ENCODE data around the gene VCAM1. TPM values are rescaled to one million over a fixed set of nuclear protein-coding genes. Genes with fewer than 3 reads are reported as not detected.

The VCAM1 gene
- polyA plus RNA-seq, 1 donor from 2014 or later, result not detected

GRCh38 chr1:100736746-100737145, 17.2 kb downstream of the VCAM1 start:
- Mint-ChIP-seq H3K9me3 (no peaks in the 10 kb centered on the region), H3K27ac (no peak overlapping the region), H3K4me3 (no peak overlapping the region), H3K36me3 (peaks cover 1% of the 10 kb centered on the region), H3K4me1 (peaks cover 0 to 3% (median 0%) of the 10 kb centered on the region in 3 donors), H3K27me3 (no peaks in the 10 kb centered on the region)

- peaks cover 0 to 2% (median 1%) of the 10 kb centered on the region in 3 donors for H3K9me3 Mint-ChIP-seq
These were observed 27.0 kb downstream of the VCAM1 start for GRCh38 chr1:100746542-100746932.

GRCh38 chr1:100747771-100748170, 28.2 kb downstream of the VCAM1 start:
- Mint-ChIP-seq H3K4me1 (peaks cover 0 to 1% (median 0%) of the 10 kb centered on the region in 3 donors), H3K36me3 (no peaks in the 10 kb centered on the region), H3K4me3 (no peak overlapping the region), H3K27ac (no peak overlapping the region), H3K27me3 (peaks cover 1% of the 10 kb centered on the region), H3K9me3 (peaks cover 0 to 2% (median 1%) of the 10 kb centered on the region in 3 donors)

More at GRCh38 chr1:100746542-100746932, 27.0 kb downstream of the VCAM1 start:
- peaks cover 0 to 1% (median 0%) of the 10 kb centered on the region in 3 donors for H3K4me1 Mint-ChIP-seq
- no peak overlapping the region for H3K27ac Mint-ChIP-seq
- H3K4me3 Mint-ChIP-seq, result no peak overlapping the region
- H3K27me3 Mint-ChIP-seq, result peaks cover 3% of the 10 kb centered on the region
- no peaks in the 10 kb centered on the region for H3K36me3 Mint-ChIP-seq

- H3K4me3 Mint-ChIP-seq, result no peak overlapping the region
- no peak overlapping the region for H3K27ac Mint-ChIP-seq
- peaks cover 0 to 1% (median 0%) of the 10 kb centered on the region in 3 donors for H3K4me1 Mint-ChIP-seq
- peaks cover 1% of the 10 kb centered on the region for H3K36me3 Mint-ChIP-seq
- no peaks in the 10 kb centered on the region for H3K27me3 Mint-ChIP-seq
- no peaks in the 10 kb centered on the region for H3K9me3 Mint-ChIP-seq
These were observed 30.7 kb downstream of the VCAM1 start for GRCh38 chr1:100750005-100750885.

GRCh38 chr1:100752791-100753190, 33.2 kb downstream of the VCAM1 start:
- H3K27me3 Mint-ChIP-seq, result peaks cover 3% of the 10 kb centered on the region
- H3K4me3 Mint-ChIP-seq, result no peak overlapping the region
- no peak overlapping the region for H3K27ac Mint-ChIP-seq
- no peaks in the 10 kb centered on the region for H3K9me3 Mint-ChIP-seq
- peaks cover 1% of the 10 kb centered on the region for H3K36me3 Mint-ChIP-seq
- H3K4me1 Mint-ChIP-seq, result no peaks in the 10 kb centered on the region

- Mint-ChIP-seq H3K9me3 (peaks cover 0 to 2% (median 0%) of the 10 kb centered on the region in 3 donors), H3K4me1 (no peaks in the 10 kb centered on the region), H3K36me3 (peaks cover 3% of the 10 kb centered on the region), H3K4me3 (no peak overlapping the region), H3K27me3 (peaks cover 3% of the 10 kb centered on the region), H3K27ac (no peak overlapping the region)
These were observed 38.4 kb downstream of the VCAM1 start for GRCh38 chr1:100757946-100758345.

- H3K27ac Mint-ChIP-seq, result no peak overlapping the region
- peaks cover 0 to 2% (median 0%) of the 10 kb centered on the region in 3 donors for H3K9me3 Mint-ChIP-seq
- peaks cover 3% of the 10 kb centered on the region for H3K27me3 Mint-ChIP-seq
- no peak overlapping the region for H3K4me3 Mint-ChIP-seq
- no peaks in the 10 kb centered on the region for H3K4me1 Mint-ChIP-seq
- H3K36me3 Mint-ChIP-seq, result peaks cover 2% of the 10 kb centered on the region
These were observed 39.6 kb downstream of the VCAM1 start for GRCh38 chr1:100759188-100759587.

GRCh38 chr1:100760511-100760910, 41.0 kb downstream of the VCAM1 start:
- Mint-ChIP-seq H3K4me3 (no peak overlapping the region), H3K36me3 (peaks cover 2% of the 10 kb centered on the region), H3K9me3 (peaks cover 0 to 2% (median 0%) of the 10 kb centered on the region in 3 donors), H3K27me3 (peaks cover 3% of the 10 kb centered on the region), H3K27ac (no peak overlapping the region), H3K4me1 (no peaks in the 10 kb centered on the region)

GRCh38 chr1:100762461-100762860, 42.9 kb downstream of the VCAM1 start:
- peaks cover 0 to 3% (median 0%) of the 10 kb centered on the region in 3 donors for H3K4me1 Mint-ChIP-seq
- peaks cover 0 to 2% (median 0%) of the 10 kb centered on the region in 3 donors for H3K9me3 Mint-ChIP-seq
- H3K27me3 Mint-ChIP-seq, result no peaks in the 10 kb centered on the region
- peaks cover 2% of the 10 kb centered on the region for H3K36me3 Mint-ChIP-seq
- no peak overlapping the region for H3K27ac Mint-ChIP-seq
- H3K4me3 Mint-ChIP-seq, result no peak overlapping the region

- H3K27me3 Mint-ChIP-seq, result peaks cover 2% of the 10 kb centered on the region
- no peak overlapping the region for H3K4me3 Mint-ChIP-seq
- H3K27ac Mint-ChIP-seq, result no peak overlapping the region
- no peaks in the 10 kb centered on the region for H3K36me3 Mint-ChIP-seq
- H3K4me1 Mint-ChIP-seq, result peaks cover 0 to 4% (median 0%) of the 10 kb centered on the region in 3 donors
- H3K9me3 Mint-ChIP-seq, result no peaks in the 10 kb centered on the region
These were observed 47.8 kb downstream of the VCAM1 start for GRCh38 chr1:100767176-100767890.

- peaks cover 0 to 4% (median 0%) of the 10 kb centered on the region in 3 donors for H3K4me1 Mint-ChIP-seq
- no peaks in the 10 kb centered on the region for H3K36me3 Mint-ChIP-seq
- H3K9me3 Mint-ChIP-seq, result no peaks in the 10 kb centered on the region
- no peak overlapping the region for H3K4me3 Mint-ChIP-seq
- H3K27me3 Mint-ChIP-seq, result peaks cover 2% of the 10 kb centered on the region
- no peak overlapping the region for H3K27ac Mint-ChIP-seq
These were observed 49.8 kb downstream of the VCAM1 start for GRCh38 chr1:100769323-100769722.

- Mint-ChIP-seq H3K4me1 (peaks cover 0 to 4% (median 0%) of the 10 kb centered on the region in 3 donors), H3K4me3 (no peak overlapping the region), H3K27ac (no peak overlapping the region)
These were observed 50.5 kb downstream of the VCAM1 start for GRCh38 chr1:100769906-100770646.

GRCh38 chr1:100773444-100773843, 53.9 kb downstream of the VCAM1 start:
- Mint-ChIP-seq H3K36me3 (no peaks in the 10 kb centered on the region), H3K4me3 (no peak overlapping the region)

More at GRCh38 chr1:100769906-100770646, 50.5 kb downstream of the VCAM1 start:
- Mint-ChIP-seq H3K27me3 (peaks cover 2% of the 10 kb centered on the region), H3K36me3 (no peaks in the 10 kb centered on the region), H3K9me3 (no peaks in the 10 kb centered on the region)

GRCh38 chr1:100774370-100774769, 54.8 kb downstream of the VCAM1 start:
- Mint-ChIP-seq H3K36me3 (no peaks in the 10 kb centered on the region), H3K27me3 (peaks cover 2% of the 10 kb centered on the region), H3K4me1 (peaks cover 0 to 3% (median 1%) of the 10 kb centered on the region in 3 donors), H3K9me3 (peaks cover 0 to 6% (median 0%) of the 10 kb centered on the region in 3 donors), H3K27ac (no peak overlapping the region), H3K4me3 (no peak overlapping the region)

More at GRCh38 chr1:100773444-100773843, 53.9 kb downstream of the VCAM1 start:
- Mint-ChIP-seq H3K4me1 (peaks cover 0 to 1% (median 0%) of the 10 kb centered on the region in 3 donors), H3K27ac (no peak overlapping the region), H3K9me3 (no peaks in the 10 kb centered on the region), H3K27me3 (peaks cover 2% of the 10 kb centered on the region)
